HepG2 (cell line): Measurements from ENCODE around the gene ZFAND6. TPM values are rescaled to one million over a fixed set of nuclear protein-coding genes. Genes with fewer than 3 reads are reported as not detected.

ENCODE experiments used
- ARHGAP35 ChIP-seq: sonication (generic); formaldehyde crosslinking; IDR thresholded peaks from 2 replicates; pipeline ENCODE4 v1.9.0; 2022; ENCODE audit warnings: mild to moderate bottlenecking, inconsistent platforms, moderate library complexity, missing genetic modification reagents, borderline replicate concordance
- CENPT ChIP-seq: sonication (generic); formaldehyde crosslinking; IDR thresholded peaks from 2 replicates; pipeline ENCODE4 v1.8.0; 2022; ENCODE audit warnings: low read depth, mild to moderate bottlenecking, moderate library complexity, missing genetic modification reagents
- CREB3 ChIP-seq: sonication (generic); formaldehyde crosslinking; IDR thresholded peaks from 2 replicates; pipeline ENCODE4 v1.5.0; 2020; ENCODE audit warnings: missing genetic modification reagents
- CSRNP1 ChIP-seq: sonication (generic); formaldehyde crosslinking; IDR thresholded peaks from 2 replicates; pipeline ENCODE4 v1.8.1; 2023; ENCODE audit warnings: mild to moderate bottlenecking, missing genetic modification reagents
- ELF4 ChIP-seq: sonication (generic); formaldehyde crosslinking; IDR thresholded peaks from 2 replicates; pipeline ENCODE4 v1.5.0; 2020; ENCODE audit warnings: missing genetic modification reagents, mild to moderate bottlenecking, moderate library complexity, borderline replicate concordance
- FOXC1 ChIP-seq: sonication (generic); formaldehyde crosslinking; IDR thresholded peaks from 2 replicates; pipeline ENCODE4 v1.8.0; 2022; ENCODE audit warnings: mild to moderate bottlenecking, missing genetic modification reagents, borderline replicate concordance
- HDAC1 ChIP-seq: sonication (generic); formaldehyde crosslinking; IDR thresholded peaks from 2 replicates; pipeline ENCODE4 v1.5.1; 2020; ENCODE audit warnings: mild to moderate bottlenecking, missing genetic modification reagents
- HNRNPLL ChIP-seq: fragments of 200-400 bp; formaldehyde crosslinking; IDR thresholded peaks from 2 replicates; pipeline ENCODE4 v1.6.1; 2017; ENCODE audit warnings: mild to moderate bottlenecking, low read depth, low read length; ENCODE audit not compliant: poor library complexity, severe bottlenecking
- KMT2A ChIP-seq: sonication (generic); formaldehyde crosslinking; IDR thresholded peaks from 2 replicates; pipeline ENCODE4 v1.4.0; 2020; ENCODE audit warnings: missing genetic modification reagents
- PCBP2 ChIP-seq: fragments of 200-400 bp; formaldehyde crosslinking; optimal IDR thresholded peaks from 2 replicates; pipeline ENCODE3; 2018; ENCODE audit warnings: low read length, low read depth; ENCODE audit not compliant: poor library complexity, severe bottlenecking
- PLSCR1 ChIP-seq: sonication (generic); formaldehyde crosslinking; IDR thresholded peaks from 2 replicates; pipeline ENCODE4 v1.5.0; 2020; ENCODE audit warnings: missing genetic modification reagents, mild to moderate bottlenecking, borderline replicate concordance
- TMF1 ChIP-seq: sonication (generic); formaldehyde crosslinking; IDR thresholded peaks from 2 replicates; pipeline ENCODE4 v1.8.1; 2022; ENCODE audit warnings: low read depth, missing genetic modification reagents
- TRIM22 ChIP-seq: fragments of 450-650 bp; IDR thresholded peaks from 2 replicates; pipeline ENCODE4 v1.6.1; 2017
- YEATS4 ChIP-seq: sonication (generic); formaldehyde crosslinking; IDR thresholded peaks from 2 replicates; pipeline ENCODE4 v1.4.0; 2020; ENCODE audit warnings: missing genetic modification reagents, borderline replicate concordance
- ZBED4 ChIP-seq: sonication (generic); formaldehyde crosslinking; IDR thresholded peaks from 2 replicates; pipeline ENCODE4 v1.4.0; 2020; ENCODE audit warnings: missing genetic modification reagents, borderline replicate concordance
- ZNF431 ChIP-seq: sonication (generic); formaldehyde crosslinking; IDR thresholded peaks from 2 replicates; pipeline ENCODE4 v1.9.0; 2022; ENCODE audit warnings: missing genetic modification reagents, low read depth, mild to moderate bottlenecking, borderline replicate concordance
- ZSCAN21 ChIP-seq: sonication (generic); formaldehyde crosslinking; IDR thresholded peaks from 2 replicates; pipeline ENCODE4 v1.8.0; 2022; ENCODE audit warnings: mild to moderate bottlenecking, missing genetic modification reagents, moderate library complexity, borderline replicate concordance
- polyA plus RNA-seq, 8 experiments: library from polyadenylated mRNA; depleted of rRNA in 3 of 8; stranded (reverse) in 7 of 8; unstranded in 1 of 8; fragments of >200 nt; fragmentation: Illumina TruSeq in 4 of 8; extraction: Trizol in 4 of 8; gene quantifications; 2 replicates each; pipeline versions ENCODE4 v1.2.1 to v1.2.3, GENCODE V29; 2011 to 2016; ENCODE audit warnings: low read depth in 4 of 8, missing spikeins in 1 of 8, mixed read lengths in 1 of 8; ENCODE audit not compliant: insufficient read depth in 1 of 8
- total RNA-seq, 5 experiments: library from RNA; depleted of rRNA; stranded (reverse); fragments of >200 nt; fragmentation: Illumina TruSeq; extraction: Trizol; gene quantifications; 2 replicates each; pipeline ENCODE4 v1.2.3, GENCODE V29; 2016; ENCODE audit warnings: low read depth in 1 of 5
- TF ChIP-seq, protein P1 (sequence below): sonication (generic); formaldehyde crosslinking; IDR thresholded peaks from 2 replicates; pipeline ENCODE4 v1.4.0; 2020; ENCODE audit warnings: missing genetic modification reagents, borderline replicate concordance

Gene ZFAND6
- total and polyA plus RNA-seq, 2 of the 13 experiments (the other 11 are each of a cell fraction or from before 2014, with no cell fraction given): 84.2 to 115 TPM

GRCh38 chr15:80160570-80161156 lies 101.2 kb downstream of the ZFAND6 start (continued):
- TF ChIP-seq CSRNP1: no peak
- no peak for TF ChIP-seq CREB3 (CRISPR knock-in tag)
- TF ChIP-seq HNRNPLL: no peak
- no peak for TF ChIP-seq YEATS4
- no peak for TF ChIP-seq TMF1 (CRISPR knock-in tag)
- TF ChIP-seq ARHGAP35 (CRISPR knock-in tag): no peak; the same call in 1 of the 2 replicates
- TF ChIP-seq CENPT: no peak
- TF ChIP-seq, protein P1, sequence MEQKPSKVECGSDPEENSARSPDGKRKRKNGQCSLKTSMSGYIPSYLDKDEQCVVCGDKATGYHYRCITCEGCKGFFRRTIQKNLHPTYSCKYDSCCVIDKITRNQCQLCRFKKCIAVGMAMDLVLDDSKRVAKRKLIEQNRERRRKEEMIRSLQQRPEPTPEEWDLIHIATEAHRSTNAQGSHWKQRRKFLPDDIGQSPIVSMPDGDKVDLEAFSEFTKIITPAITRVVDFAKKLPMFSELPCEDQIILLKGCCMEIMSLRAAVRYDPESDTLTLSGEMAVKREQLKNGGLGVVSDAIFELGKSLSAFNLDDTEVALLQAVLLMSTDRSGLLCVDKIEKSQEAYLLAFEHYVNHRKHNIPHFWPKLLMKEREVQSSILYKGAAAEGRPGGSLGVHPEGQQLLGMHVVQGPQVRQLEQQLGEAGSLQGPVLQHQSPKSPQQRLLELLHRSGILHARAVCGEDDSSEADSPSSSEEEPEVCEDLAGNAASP: peak; percentile 52; the same call in 1 of the 2 replicates
- TF ChIP-seq ZBED4: peak; percentile 58; the same call in 1 of the 2 replicates
- TF ChIP-seq ELF4 (CRISPR knock-in tag): no peak
- no peak for TF ChIP-seq TRIM22
- TF ChIP-seq KMT2A: no peak
- TF ChIP-seq FOXC1: no peak
- TF ChIP-seq PLSCR1: no peak
- no peak for TF ChIP-seq ZNF431
- TF ChIP-seq ZSCAN21: peak; percentile 63; the same call in 1 of the 2 replicates
- peak; percentile 77 for TF ChIP-seq HDAC1 (CRISPR knock-in tag)
- TF ChIP-seq PCBP2: no peak
